Thymus (tissue), 11 donors: ENCODE data around the gene ELMO1. TPM values are rescaled to one million over a fixed set of nuclear protein-coding genes. Genes with fewer than 3 reads are reported as not detected.

Experiments
- DNase-seq, 9 donors: peaks; one replicate each; pipeline ENCODE4 v3.0.0-alpha.2; 2013; ENCODE audit warnings: low spot score in 9 of 9, low read depth in 6 of 9, missing footprints in 1 of 9
- H3K27ac ChIP-seq, 2 donors: one replicate each; pipeline ENCODE4 v1.5.1; 2013; ENCODE audit warnings: control low read depth in 1 of 2, low read depth in 1 of 2, low read length in 1 of 2, mild to moderate bottlenecking in 1 of 2, moderate library complexity in 1 of 2
- H3K27me3 ChIP-seq, 2 donors: one replicate each; pipeline ENCODE4 v1.5.1; 2013; ENCODE audit warnings: low read length in 1 of 2; ENCODE audit not compliant: control insufficient read depth in 2 of 2, insufficient read depth in 1 of 2
- H3K36me3 ChIP-seq, 2 donors: one replicate each; pipeline ENCODE4 v1.5.1; 2013; ENCODE audit warnings: low read length in 1 of 2, mild to moderate bottlenecking in 1 of 2, moderate library complexity in 1 of 2; ENCODE audit not compliant: control insufficient read depth in 2 of 2, insufficient read depth in 2 of 2
- H3K4me1 ChIP-seq, 2 donors: one replicate each; pipeline ENCODE4 v1.5.1; 2013; ENCODE audit warnings: low read length in 2 of 2; ENCODE audit not compliant: control insufficient read depth in 2 of 2, insufficient read depth in 2 of 2
- H3K4me3 ChIP-seq, 2 donors: one replicate each; pipeline ENCODE4 v1.5.1; 2013; ENCODE audit warnings: low read length in 2 of 2, control low read depth in 1 of 2, mild to moderate bottlenecking in 1 of 2
- H3K9me3 ChIP-seq, 2 donors: one replicate each; pipeline ENCODE4 v1.5.1; 2013; ENCODE audit warnings: low read length in 1 of 2, mild to moderate bottlenecking in 1 of 2; ENCODE audit not compliant: control insufficient read depth in 2 of 2, insufficient read depth in 1 of 2
- WGBS: extraction: QIAGEN DNeasy Blood & Tissue Kit; methylation state at CpG from one replicate; pipeline ENCODE4 v1.1.7; 2013; 5-methylcytosine and 5-hydroxymethylcytosine counted together
- polyA plus RNA-seq: library from polyadenylated mRNA; stranded (reverse); fragments of 200-250 nt; gene quantifications from one replicate; pipeline ENCODE4 v1.2.3, GENCODE V29; 2013
- total RNA-seq: library from RNA; stranded (reverse); fragments of 120-200 nt; gene quantifications from one replicate; pipeline ENCODE4 v1.2.4, GENCODE V29; 2013
- donor health status: healthy.

Gene ELMO1
- total and polyA plus RNA-seq, 2 donors: 18.7 to 22.5 TPM

DNA sequence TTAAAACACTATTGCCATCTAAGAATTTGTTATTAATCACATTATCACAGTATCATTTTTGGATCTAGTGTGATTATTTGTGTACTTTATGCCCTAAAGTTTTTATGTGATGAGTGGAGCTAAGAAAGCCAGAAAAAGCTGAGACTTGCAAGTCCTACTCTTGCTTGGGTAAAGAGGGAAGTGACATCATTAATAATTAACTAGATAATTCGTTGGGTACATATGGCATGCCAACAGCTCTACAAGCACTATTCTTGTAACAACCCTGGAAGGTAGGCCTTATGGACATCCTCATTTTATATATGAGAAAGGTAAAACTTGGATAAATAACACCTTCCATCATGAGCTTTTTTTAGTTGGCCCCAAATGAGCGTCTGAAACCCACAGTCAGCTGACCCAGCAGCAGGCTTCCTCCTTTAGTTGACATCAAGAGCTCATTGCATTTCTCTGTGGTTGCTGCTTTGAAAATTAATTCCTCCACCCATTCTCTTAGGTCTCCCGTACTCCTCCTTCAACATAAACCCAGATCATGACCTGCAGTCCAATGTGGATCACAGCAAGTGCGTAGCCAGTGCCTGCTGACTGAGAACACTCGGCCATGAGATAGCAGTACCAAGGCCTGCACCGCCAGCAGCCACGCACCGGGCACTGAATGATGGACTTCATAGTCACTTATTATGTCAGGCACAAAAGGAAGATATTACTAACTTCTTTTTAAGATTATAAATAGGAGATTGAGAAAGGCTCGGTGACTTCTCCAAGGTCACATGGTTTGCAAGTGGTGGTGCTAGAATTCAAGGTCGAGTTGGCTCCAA is 432.4 kb downstream of the ELMO1 start:
- Histone ChIP-seq H3K27ac (no peak overlapping the region), H3K36me3 (peaks cover 13 to 21% of the 10 kb centered on the region in 2 donors), H3K27me3 (no peaks in the 10 kb centered on the region), H3K9me3 (no peaks in the 10 kb centered on the region), H3K4me3 (no peak overlapping the region), H3K4me1 (no peaks in the 10 kb centered on the region)
- WGBS: 81% methylated on average over 10 of the region's 10 CpGs
- no peak for DNase-seq

- DNase-seq: no peak
- 98% methylated on average over 12 of the region's 12 CpGs for WGBS
- no peaks in the 10 kb centered on the region for H3K9me3 ChIP-seq
- peaks cover 13 to 25% of the 10 kb centered on the region in 2 donors for H3K36me3 ChIP-seq
- no peak overlapping the region for H3K4me3 ChIP-seq
- H3K27ac ChIP-seq: no peak overlapping the region
- no peaks in the 10 kb centered on the region for H3K27me3 ChIP-seq
- no peaks in the 10 kb centered on the region for H3K4me1 ChIP-seq
Measured at GRCh38 chr7:37015353-37016034, 433.2 kb downstream of the ELMO1 start.

GRCh38 chr7:37013771-37014170 is 434.9 kb downstream of the ELMO1 start:
- H3K27me3 ChIP-seq: no peaks in the 10 kb centered on the region
- no peaks in the 10 kb centered on the region for H3K9me3 ChIP-seq
- H3K36me3 ChIP-seq: peaks cover 13 to 25% of the 10 kb centered on the region in 2 donors
- DNase-seq: no peak
- no peaks in the 10 kb centered on the region for H3K4me1 ChIP-seq
- H3K4me3 ChIP-seq: no peak overlapping the region
- WGBS: 91% methylated on average over 4 of the region's 4 CpGs
- H3K27ac ChIP-seq: no peak overlapping the region

- no peak for DNase-seq
- Histone ChIP-seq H3K27ac (no peak overlapping the region), H3K9me3 (no peaks in the 10 kb centered on the region), H3K4me3 (no peak overlapping the region), H3K4me1 (no peaks in the 10 kb centered on the region), H3K36me3 (peaks cover 13 to 25% of the 10 kb centered on the region in 2 donors), H3K27me3 (no peaks in the 10 kb centered on the region)
- 97% methylated on average over 3 of the region's 3 CpGs for WGBS
Measured at GRCh38 chr7:37011151-37011890, 437.3 kb downstream of the ELMO1 start.

- DNase-seq: no peak
- H3K36me3 ChIP-seq: peaks cover 13 to 27% of the 10 kb centered on the region in 2 donors
- WGBS: 97% methylated on average over 4 of the region's 4 CpGs
Measured at GRCh38 chr7:37009125-37009675, 439.5 kb downstream of the ELMO1 start.

GRCh38 chr7:37007691-37008090 is 441.0 kb downstream of the ELMO1 start:
- H3K27me3 ChIP-seq: no peaks in the 10 kb centered on the region
- no peak overlapping the region for H3K4me3 ChIP-seq
- peaks cover 7 to 19% of the 10 kb centered on the region in 2 donors for H3K36me3 ChIP-seq
- no peaks in the 10 kb centered on the region for H3K4me1 ChIP-seq
- no peak overlapping the region for H3K27ac ChIP-seq
- DNase-seq: no peak
- 97% methylated on average over 3 of the region's 3 CpGs for WGBS
- no peaks in the 10 kb centered on the region for H3K9me3 ChIP-seq

More at GRCh38 chr7:37009125-37009675, 439.5 kb downstream of the ELMO1 start:
- no peak overlapping the region for H3K27ac ChIP-seq
- no peak overlapping the region for H3K4me3 ChIP-seq
- no peaks in the 10 kb centered on the region for H3K9me3 ChIP-seq
- H3K4me1 ChIP-seq: no peaks in the 10 kb centered on the region
- H3K27me3 ChIP-seq: no peaks in the 10 kb centered on the region

DNA sequence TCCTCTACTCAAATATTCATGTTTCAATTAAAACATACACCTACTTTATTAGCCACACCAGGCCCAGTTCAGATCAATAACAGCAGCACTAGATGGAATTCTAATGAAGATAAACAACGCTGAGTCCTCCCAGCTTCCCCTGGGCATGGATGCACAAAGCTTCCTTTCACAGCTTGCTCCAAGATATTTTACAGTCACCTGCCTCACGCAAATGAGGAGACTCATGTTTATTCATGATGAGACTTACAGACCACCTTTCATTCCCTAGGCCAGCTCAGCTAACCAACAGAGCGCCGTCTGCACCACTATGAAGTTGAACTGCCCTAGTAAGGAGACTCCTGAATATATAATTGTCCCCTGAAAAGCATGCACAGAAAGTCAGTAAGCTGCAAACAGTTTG is 441.4 kb downstream of the ELMO1 start:
- no peak overlapping the region for H3K27ac ChIP-seq
- no peak for DNase-seq
- H3K36me3 ChIP-seq: peaks cover 5 to 15% of the 10 kb centered on the region in 2 donors
- H3K9me3 ChIP-seq: no peaks in the 10 kb centered on the region
- H3K4me3 ChIP-seq: no peak overlapping the region
- no peaks in the 10 kb centered on the region for H3K4me1 ChIP-seq
- H3K27me3 ChIP-seq: no peaks in the 10 kb centered on the region
- WGBS: 97% methylated on average over 4 of the region's 4 CpGs

GRCh38 chr7:37006764-37007163 is 441.9 kb downstream of the ELMO1 start:
- WGBS: 98% methylated on average over 2 of the region's 2 CpGs
- Histone ChIP-seq H3K36me3 (peaks cover 0 to 10% of the 10 kb centered on the region in 2 donors), H3K4me1 (no peaks in the 10 kb centered on the region)

More at GRCh38 chr7:37006764-37007163, 441.9 kb downstream of the ELMO1 start:
- no peak overlapping the region for H3K27ac ChIP-seq
- no peak overlapping the region for H3K4me3 ChIP-seq
- DNase-seq: no peak
- H3K9me3 ChIP-seq: no peaks in the 10 kb centered on the region
- H3K27me3 ChIP-seq: no peaks in the 10 kb centered on the region
